Keratinocyte (primary cell): ENCODE data around the gene PFKP.

Source experiments
- EZH2 ChIP-seq: IDR thresholded peaks from one replicate; pipeline ENCODE4 v1.6.1; 2012; ENCODE audit warnings: inconsistent platforms, mild to moderate bottlenecking, low read length, moderate library complexity
- TF ChIP-seq, protein P1 (sequence below), 3 experiments: IDR thresholded peaks in 1 of 3; conservative IDR thresholded peaks in 1 of 3; optimal IDR thresholded peaks in 1 of 3; 2 replicates in 2 of 3; 3 replicates in 1 of 3; pipeline versions ENCODE3 to v1.5.1; 2011; ENCODE audit warnings: low read length in 3 of 3, mild to moderate bottlenecking in 3 of 3, moderate library complexity in 2 of 3, control low read depth in 1 of 3, inconsistent platforms in 1 of 3; ENCODE audit not compliant: insufficient read depth in 2 of 3; ENCODE audit errors: extremely low read depth in 1 of 3

DNA sequence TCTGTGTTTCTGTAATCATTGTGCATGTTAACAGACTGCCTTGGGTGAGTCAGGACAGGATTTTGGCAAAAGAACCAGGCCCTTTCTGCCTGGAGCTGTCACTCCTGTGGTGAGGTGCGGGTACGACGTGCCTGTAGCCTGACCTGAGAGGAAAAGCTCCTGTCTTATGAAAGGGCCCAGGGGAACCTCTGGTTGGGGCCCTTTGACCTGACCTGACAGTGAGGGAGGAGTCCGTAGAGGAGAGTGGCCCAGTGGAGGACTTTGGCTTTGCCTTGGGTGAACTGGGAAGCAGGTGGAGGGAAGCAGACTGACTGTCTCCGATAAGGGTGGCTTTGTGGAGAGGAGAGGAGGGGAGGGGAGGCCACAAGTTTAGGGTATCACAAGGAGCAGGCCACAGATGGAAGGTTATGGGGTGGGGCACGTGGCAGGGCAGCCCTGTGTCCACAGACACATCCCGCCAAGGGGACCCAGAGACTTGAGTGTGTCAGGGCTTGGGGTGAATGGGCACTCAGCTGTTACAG, 6.9 kb downstream of the PFKP start:
- TF ChIP-seq, protein P1, sequence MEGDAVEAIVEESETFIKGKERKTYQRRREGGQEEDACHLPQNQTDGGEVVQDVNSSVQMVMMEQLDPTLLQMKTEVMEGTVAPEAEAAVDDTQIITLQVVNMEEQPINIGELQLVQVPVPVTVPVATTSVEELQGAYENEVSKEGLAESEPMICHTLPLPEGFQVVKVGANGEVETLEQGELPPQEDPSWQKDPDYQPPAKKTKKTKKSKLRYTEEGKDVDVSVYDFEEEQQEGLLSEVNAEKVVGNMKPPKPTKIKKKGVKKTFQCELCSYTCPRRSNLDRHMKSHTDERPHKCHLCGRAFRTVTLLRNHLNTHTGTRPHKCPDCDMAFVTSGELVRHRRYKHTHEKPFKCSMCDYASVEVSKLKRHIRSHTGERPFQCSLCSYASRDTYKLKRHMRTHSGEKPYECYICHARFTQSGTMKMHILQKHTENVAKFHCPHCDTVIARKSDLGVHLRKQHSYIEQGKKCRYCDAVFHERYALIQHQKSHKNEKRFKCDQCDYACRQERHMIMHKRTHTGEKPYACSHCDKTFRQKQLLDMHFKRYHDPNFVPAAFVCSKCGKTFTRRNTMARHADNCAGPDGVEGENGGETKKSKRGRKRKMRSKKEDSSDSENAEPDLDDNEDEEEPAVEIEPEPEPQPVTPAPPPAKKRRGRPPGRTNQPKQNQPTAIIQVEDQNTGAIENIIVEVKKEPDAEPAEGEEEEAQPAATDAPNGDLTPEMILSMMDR (optimal IDR thresholded peaks at IDR 0.05 in 1 of 3, IDR thresholded peaks at IDR 0.05 in 1 of 3, conservative IDR thresholded peaks at IDR 0.05 in 1 of 3; ENCODE audit: extremely low read depth in 1 of 3, insufficient read depth in 2 of 3, low read length in 3 of 3): no peak
- no peak for TF ChIP-seq EZH2
